Psoas muscle (tissue), 8 donors: Measurements from ENCODE around the gene SGCG. TPM values are rescaled to one million over a fixed set of nuclear protein-coding genes. Genes with fewer than 3 reads are reported as not detected.
A peak's percentile ranks its signal among the peaks of the same experiment; 100 is the strongest.

ENCODE experiments used
- ATAC-seq, 4 donors: fragments of 200-7000 bp; cut with Tn5 transposase; one replicate each; pipeline ENCODE4 v1.9.1; 2020; ENCODE audit warnings: moderate library complexity in 3 of 4, mild to moderate bottlenecking in 2 of 4
- DNase-seq, 2 donors: peaks; one replicate each; pipeline ENCODE4 v3.0.0-alpha.2; 2020
- H3K27ac ChIP-seq: fragments of 200-600 bp; one replicate; pipeline ENCODE4 v1.8.0; 2022
- H3K27me3 ChIP-seq, 3 donors: fragments of 200-600 bp in 1 of 3; one replicate each; pipeline versions ENCODE4 v1.6.1 to v1.8.0; 2013 to 2022; ENCODE audit warnings: low read length in 2 of 3, mild to moderate bottlenecking in 2 of 3, moderate library complexity in 1 of 3; ENCODE audit not compliant: insufficient read depth in 3 of 3
- H3K36me3 ChIP-seq, 2 donors: fragments of 200-600 bp in 1 of 2; one replicate each; pipeline versions ENCODE4 v1.6.1 to v1.8.0; 2013 to 2022; ENCODE audit warnings: low read depth in 1 of 2, mild to moderate bottlenecking in 1 of 2, moderate library complexity in 1 of 2; ENCODE audit not compliant: insufficient read depth in 1 of 2
- H3K4me1 ChIP-seq: fragments of 200-600 bp; one replicate; pipeline ENCODE4 v1.8.0; 2022
- H3K4me3 ChIP-seq: fragments of 200-600 bp; one replicate; pipeline ENCODE4 v1.8.0; 2022; ENCODE audit warnings: mild to moderate bottlenecking
- H3K9me3 ChIP-seq: fragments of 200-600 bp; one replicate; pipeline ENCODE4 v1.8.0; 2022
- CTCF ChIP-seq: fragments of 200-600 bp; IDR thresholded peaks from one replicate; pipeline ENCODE4 v1.8.0; 2022; ENCODE audit warnings: antibody characterized with exemption
- WGBS, 3 donors: extraction: QIAGEN DNeasy Blood & Tissue Kit; methylation state at CpG; one replicate each; pipeline versions ENCODE4 v1.1.6 to v1.1.7; 2013; 5-methylcytosine and 5-hydroxymethylcytosine counted together
- intact Hi-C, 2 donors: fragments of 100-400 bp; cut with DNase I; formaldehyde crosslinking; loops; one replicate each; pipeline versions ENCODE4 v1.11.0 to v1.14.2; 2022
- polyA plus RNA-seq, 3 donors: library from polyadenylated mRNA; stranded (reverse); fragments of 200-250 nt; gene quantifications; one replicate each; pipeline ENCODE4 v1.2.3, GENCODE V29; 2013
- total RNA-seq, 4 donors: library from RNA; stranded (reverse); fragmentation: NEBNext Ultra II Directional in 2 of 4; extraction: Animal tissue kit (Norgen Biotek cat#: 25700) in 2 of 4; gene quantifications; one replicate each; pipeline versions ENCODE4 v1.2.1 to v1.2.4, GENCODE V29; 2021 to 2023
- donor health status: healthy with polysubstance abuse.
- donor health status: DM: no; HTN: no; CAD: no; lungs with moderate emphysema.
- donor health status: Bipolar disorder and iron deficiency.
- donor health status: healthy.
- donor health status: DM: yes; HTN: yes; CAD: no.
- donor health status: DM: no; HTN: no; CAD: no.
- donor health status: DM: no; HTN: no; CAD: no.
- donor health status: DM: yes; HTN: yes; CAD: no.

SGCG gene
- total and polyA plus RNA-seq, 7 donors, result 1.4 to 77.6 (median 32.0) TPM

GRCh38 chr13:23325191-23325590 is 144.4 kb downstream of the SGCG start:
- peaks cover 26% of the 10 kb centered on the region for H3K4me1 ChIP-seq
- no peaks in the 10 kb centered on the region for H3K36me3 ChIP-seq
- no peaks in the 10 kb centered on the region for H3K27me3 ChIP-seq
- DNase-seq (no peak), ATAC-seq (peak in 1 of 4 donors; percentile 46)
- H3K9me3 ChIP-seq, result no peaks in the 10 kb centered on the region
- H3K4me3 ChIP-seq, result no peak overlapping the region
- intact Hi-C loops, result no loop called here
- peak overlapping the region; percentile 38 for H3K27ac ChIP-seq
- TF ChIP-seq CTCF, result no peak
- 32 to 48% (median 40%) methylated on average over 2 of the region's 2 CpGs for WGBS, 3 donors

GRCh38 chr13:23330356-23330755 is 149.6 kb downstream of the SGCG start:
- ATAC-seq, result no peak
- intact Hi-C loops, result no loop called here
- TF ChIP-seq CTCF, result no peak
- no peaks in the 10 kb centered on the region for H3K9me3 ChIP-seq
- no peak for DNase-seq
- 61 to 76% (median 65%) methylated on average over 6 of the region's 6 CpGs for WGBS, 3 donors
- H3K27me3 ChIP-seq, result no peaks in the 10 kb centered on the region
- H3K27ac ChIP-seq, result no peak overlapping the region
- H3K4me1 ChIP-seq, result no peaks in the 10 kb centered on the region
- no peak overlapping the region for H3K4me3 ChIP-seq
- H3K36me3 ChIP-seq, result peaks cover 0 to 27% of the 10 kb centered on the region in 2 donors

- no peak overlapping the region for H3K4me3 ChIP-seq
- no peaks in the 10 kb centered on the region for H3K9me3 ChIP-seq
- ATAC-seq (no peak), DNase-seq (no peak)
- no peaks in the 10 kb centered on the region for H3K4me1 ChIP-seq
- no peaks in the 10 kb centered on the region for H3K27me3 ChIP-seq
- intact Hi-C loops, result no loop called here
- TF ChIP-seq CTCF, result no peak
- no peak overlapping the region for H3K27ac ChIP-seq
- peaks cover 2 to 39% of the 10 kb centered on the region in 2 donors for H3K36me3 ChIP-seq
- WGBS, 3 donors, result 97 to 98% (median 97%) methylated on average over 1 of the region's 1 CpG
These were observed 158.4 kb downstream of the SGCG start for GRCh38 chr13:23339225-23339624.

- Histone ChIP-seq H3K4me3 (no peak overlapping the region), H3K27me3 (no peaks in the 10 kb centered on the region), H3K36me3 (peaks cover 2 to 36% of the 10 kb centered on the region in 2 donors), H3K4me1 (peaks cover 14% of the 10 kb centered on the region), H3K9me3 (no peaks in the 10 kb centered on the region), H3K27ac (no peak overlapping the region)
- intact Hi-C loops, result no loop called here
- no peak for TF ChIP-seq CTCF
- DNase-seq (no peak), ATAC-seq (no peak)
- WGBS, 3 donors, result 94% methylated on average over 4 of the region's 4 CpGs
These were observed 164.3 kb downstream of the SGCG start for GRCh38 chr13:23344931-23345595.

GRCh38 chr13:23347601-23348000 is 166.8 kb downstream of the SGCG start:
- no peak for TF ChIP-seq CTCF
- intact Hi-C loops, result no loop called here
- peaks cover 14% of the 10 kb centered on the region for H3K4me1 ChIP-seq
- WGBS, 3 donors, result 90 to 100% (median 100%) methylated on average over 1 of the region's 1 CpG
- no peak overlapping the region for H3K4me3 ChIP-seq
- ATAC-seq (peak in 2 of 4 donors; percentile 44 to 45), DNase-seq (no peak)
- no peaks in the 10 kb centered on the region for H3K27me3 ChIP-seq
- no peaks in the 10 kb centered on the region for H3K9me3 ChIP-seq
- peaks cover 0 to 37% of the 10 kb centered on the region in 2 donors for H3K36me3 ChIP-seq
- no peak overlapping the region for H3K27ac ChIP-seq
